Inferior parietal cortex (tissue), 1 donor: ENCODE measurements around the gene CASP2.

ENCODE experiments used
- DNase-seq: peaks from one replicate; pipeline ENCODE4 v3.0.0-alpha.2; 2016; ENCODE audit errors: extremely low spot score

Gene CASP2

DNA sequence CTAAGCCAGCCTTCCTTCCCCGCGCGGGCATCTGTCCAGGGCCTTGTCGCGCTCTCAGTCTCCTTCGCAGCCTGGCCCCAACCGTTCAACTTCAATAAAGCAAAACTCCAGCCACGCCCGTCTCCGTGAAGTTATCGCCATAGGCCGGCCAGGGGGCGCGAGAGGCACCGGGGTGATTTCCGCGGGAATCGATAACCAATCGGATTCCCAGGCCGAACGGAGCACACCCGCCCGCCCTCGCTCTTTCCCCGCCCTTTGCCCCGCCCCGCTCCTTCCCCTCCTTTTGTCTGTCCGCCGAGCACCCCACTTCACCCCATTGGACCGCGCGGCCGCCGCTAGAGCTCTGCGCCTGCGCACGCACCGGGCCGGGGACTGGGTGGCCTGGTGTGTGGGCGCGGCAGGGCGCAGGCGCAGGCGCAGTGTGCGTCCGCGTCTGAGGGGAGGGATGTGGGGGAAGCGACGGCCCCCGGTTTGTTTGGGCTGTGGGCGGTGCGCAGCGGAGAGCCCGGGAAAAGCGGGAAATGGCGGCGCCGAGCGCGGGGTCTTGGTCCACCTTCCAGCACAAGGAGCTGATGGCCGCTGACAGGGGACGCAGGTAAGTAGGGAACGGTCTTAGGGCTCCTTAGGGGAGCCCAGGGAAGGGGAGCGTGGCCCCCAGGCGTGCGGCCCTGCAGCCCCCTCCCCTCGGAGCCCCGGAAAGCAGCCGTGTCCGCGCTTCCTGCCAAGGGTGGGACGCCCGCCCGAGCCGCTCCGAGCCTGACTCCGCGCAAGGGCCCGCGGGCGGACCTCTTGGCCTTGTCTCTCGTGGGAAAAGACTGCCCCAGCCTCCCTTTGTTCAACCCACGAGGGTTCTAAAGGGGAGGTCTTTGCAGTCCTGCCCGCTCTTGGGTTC, at the start of gene CASP2:
CASP2 (plus strand) TSS at position 417 of the 892 bp plus-strand sequence; CDS start at position 522, 105 bp downstream.
- peak; percentile 95 for DNase-seq

DNA sequence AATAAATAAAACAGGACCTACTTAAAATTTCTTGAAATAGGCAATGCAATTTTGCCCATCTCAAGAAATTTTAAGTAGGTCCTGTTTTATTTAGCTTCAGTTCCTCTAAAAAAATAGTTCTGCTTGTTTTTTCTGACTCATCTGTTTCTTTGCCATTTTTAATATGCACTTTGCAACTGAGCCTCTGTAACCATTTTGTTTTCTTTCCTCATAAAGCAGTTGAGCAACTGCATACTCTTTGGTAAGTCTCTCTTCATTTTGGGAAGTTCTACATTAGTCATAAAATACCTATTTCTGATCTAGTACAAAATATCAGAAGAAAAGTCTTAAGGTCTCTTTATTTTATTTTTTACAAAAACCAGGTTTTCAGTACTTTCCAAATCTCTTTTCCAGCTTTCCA, 48.3 kb upstream of the CASP2 start:
- DNase-seq: no peak

DNA sequence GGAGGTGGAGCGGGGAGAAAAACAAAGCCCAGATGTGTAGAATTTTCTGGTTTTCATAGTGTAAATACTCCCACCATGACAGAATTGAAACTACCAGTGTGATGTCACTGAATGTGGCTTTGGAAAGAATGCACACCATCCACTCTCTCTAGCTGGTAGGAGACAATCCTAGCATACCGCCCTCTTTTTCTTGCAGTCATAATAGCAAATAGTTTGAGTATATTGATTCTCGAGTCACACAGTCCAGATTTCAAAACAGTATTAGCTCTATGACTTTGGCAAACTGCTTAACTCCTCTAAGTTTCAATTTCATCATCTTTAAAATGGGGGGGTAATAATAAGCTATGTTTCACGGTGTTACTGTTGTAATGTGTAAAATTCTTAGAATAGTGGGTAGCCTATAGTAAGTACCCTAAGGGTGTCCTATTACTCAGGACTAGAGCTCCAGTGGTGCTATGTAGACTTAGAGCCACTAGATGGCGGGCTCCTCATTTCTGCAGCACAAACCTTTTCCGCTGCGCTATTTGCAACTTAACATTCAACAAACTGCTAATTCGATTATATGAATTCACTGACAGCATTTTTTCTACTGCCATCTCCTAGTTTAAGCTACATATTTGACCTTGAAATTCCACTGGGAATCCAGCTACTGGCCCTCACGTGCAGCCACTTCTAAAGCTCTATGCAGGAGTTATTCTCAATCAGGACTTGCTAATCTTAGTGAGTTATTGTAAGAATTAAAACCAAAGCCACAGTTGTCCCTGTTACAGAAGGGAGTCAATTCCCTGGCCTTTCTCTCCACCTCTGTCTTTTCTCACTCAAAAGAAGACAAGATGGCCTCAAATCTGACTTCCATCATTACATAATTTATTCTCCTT, 47.6 kb upstream of the CASP2 start:
- DNase-seq: peak; percentile 92

DNA sequence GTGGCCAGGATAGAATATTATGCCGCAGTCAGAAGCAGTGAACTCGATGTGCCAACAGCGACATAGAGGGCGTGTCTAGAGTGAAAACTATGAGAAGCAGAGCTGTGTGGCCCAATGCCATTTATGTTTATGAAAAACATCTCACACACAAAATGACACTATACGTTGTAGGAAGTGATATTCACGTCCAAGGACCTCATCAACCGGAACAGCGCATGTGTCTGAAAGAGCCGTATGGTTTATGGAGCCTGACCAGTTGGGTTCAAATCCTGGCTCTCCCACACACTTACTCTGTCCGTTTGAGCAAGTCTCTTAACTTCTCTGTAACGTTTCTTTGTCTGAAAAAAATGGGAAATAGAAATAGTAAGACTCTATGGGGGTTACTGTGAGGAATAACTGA, 45.8 kb upstream of the CASP2 start:
- DNase-seq: no peak

DNA sequence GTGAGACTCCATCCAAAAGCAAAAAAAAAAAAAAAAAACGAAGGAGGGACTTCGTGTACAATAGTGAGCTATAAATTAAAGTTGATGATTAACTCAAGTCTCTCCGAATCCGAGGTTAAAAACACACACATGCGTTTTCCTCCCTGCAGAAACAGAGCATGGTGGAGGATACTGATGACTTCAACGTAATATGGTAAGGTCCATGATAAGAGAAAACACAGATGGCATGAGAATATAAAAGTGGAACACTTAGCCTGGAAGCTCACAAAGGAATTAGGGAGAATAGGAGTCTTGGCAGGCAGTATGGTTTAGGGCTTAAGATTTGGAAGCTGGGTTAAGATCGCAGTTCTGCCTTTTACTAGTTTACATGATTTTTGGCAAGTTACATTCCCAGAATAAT, 45.0 kb upstream of the CASP2 start:
- no peak for DNase-seq

DNA sequence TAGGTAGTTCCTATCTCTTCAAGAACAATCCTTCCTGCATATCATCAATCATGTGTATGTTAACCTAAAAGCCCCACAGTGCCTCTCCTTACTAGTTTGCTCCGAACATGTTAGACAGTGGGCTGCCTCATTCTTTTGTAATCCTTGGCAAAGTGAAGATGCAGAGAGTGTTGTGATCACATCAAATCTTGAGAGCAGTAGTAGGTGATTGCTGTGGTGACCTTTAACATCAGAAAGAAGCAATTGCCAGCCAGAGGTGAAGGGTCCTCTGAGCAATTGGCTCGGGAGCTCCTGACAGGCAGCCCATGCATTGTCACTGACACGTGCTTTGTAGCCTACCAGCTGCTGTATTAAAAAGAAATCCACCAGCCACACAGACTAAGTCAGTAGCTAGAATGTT, 44.5 kb upstream of the CASP2 start:
- DNase-seq: no peak

DNA sequence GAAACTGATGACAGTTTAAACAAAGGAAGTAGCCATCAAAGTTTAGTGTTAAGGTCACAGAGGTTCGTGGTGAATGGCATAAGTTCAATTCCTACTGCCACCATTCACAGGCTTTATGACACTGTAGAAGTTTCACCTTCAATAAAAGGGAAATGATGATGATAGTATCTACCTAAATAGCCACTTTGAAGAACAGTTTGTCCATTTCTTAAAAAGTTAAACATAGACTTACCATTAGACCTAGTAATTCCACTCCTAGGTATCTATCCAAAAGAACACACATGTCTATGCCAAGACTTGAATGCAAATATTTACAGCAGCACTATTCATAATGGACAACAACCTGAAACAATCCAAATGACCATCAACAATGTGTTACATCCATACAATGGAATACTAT, 43.8 kb upstream of the CASP2 start:
- DNase-seq: no peak

DNA sequence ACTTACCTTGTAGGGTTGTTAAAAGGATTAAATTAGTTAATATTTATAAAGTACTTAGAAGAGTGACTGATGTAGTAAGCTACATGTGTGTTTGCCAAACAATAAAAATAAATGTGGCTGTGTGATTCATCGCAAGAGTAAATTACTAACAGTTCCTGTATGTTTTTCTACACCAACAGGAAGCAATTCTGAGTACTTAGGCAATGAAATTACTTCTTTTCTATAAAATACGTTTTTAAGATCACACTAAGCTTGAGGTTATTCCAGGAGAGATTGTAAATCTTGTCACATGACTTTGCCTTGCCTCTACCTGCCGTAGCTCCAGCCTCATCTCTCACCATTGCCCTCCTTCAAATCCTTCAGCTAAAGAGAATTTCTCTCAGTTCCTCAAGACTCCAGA, 43.0 kb upstream of the CASP2 start:
- DNase-seq: no peak

DNA sequence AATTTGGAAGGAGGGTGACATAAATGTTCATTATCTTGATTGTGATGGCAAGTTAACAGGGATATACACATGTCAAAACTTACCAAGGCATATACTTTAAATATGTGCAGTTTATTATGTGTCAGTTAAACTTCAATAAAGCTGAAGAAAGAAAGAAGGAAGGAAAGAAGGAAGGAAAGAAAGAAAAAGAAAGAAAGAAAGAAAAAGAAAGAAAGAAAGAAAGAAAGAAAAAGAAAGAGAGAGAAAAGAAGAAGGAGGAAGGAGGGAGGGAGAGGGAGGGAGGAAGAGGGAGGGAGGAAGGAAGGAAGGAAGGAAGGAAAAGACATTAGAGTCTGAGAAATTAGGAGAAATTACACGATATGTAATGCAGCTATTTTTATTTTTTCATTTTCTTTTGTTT, 40.8 kb upstream of the CASP2 start:
- no peak for DNase-seq

DNA sequence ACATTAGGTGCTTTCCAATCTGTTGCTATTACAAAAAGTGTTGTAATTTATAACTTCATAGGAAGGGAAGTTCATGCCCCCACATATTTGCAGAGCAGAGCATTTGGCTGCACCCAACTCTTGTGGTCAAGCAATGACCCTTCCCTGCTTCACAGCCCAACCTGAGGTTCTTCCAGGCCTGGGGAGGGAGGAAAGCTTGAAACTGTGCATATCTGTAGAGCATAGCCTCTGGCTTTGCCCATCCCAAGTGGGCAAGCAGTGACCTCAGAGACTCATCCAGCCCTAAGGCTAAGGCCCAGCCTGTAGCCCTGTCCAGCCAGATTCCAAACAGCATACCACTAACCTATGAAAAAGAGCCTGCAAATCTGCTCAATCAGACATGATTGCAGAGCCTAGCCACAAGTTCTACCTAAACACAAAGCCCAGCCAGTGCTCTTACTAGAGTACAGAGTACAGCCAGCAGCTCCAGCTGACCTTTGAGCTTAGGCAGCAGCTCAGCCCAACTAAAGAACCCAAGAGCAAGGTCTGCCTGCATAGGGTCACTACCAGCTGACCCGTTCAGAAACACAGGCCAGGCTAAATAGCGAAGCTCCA, 39.3 kb upstream of the CASP2 start:
- DNase-seq: no peak

DNA sequence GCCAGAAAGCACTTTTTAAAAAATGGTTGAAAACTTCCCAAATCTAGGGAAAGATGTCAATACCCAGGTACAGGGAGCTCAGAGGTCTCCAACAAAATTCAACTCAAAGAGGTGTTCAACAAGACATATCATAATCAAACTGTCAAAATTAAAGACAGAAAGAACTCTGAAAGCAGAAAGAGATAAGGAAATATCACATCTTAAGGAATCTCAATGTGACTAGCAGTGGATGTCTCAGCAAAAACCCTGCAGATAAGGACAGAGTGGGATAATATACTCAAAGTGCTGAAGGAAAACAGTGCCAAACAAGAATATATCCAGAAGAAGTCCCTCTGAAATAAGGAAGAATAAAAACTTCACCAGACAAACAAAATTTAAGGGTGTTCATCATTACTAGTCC, 38.0 kb upstream of the CASP2 start:
- no peak for DNase-seq

DNA sequence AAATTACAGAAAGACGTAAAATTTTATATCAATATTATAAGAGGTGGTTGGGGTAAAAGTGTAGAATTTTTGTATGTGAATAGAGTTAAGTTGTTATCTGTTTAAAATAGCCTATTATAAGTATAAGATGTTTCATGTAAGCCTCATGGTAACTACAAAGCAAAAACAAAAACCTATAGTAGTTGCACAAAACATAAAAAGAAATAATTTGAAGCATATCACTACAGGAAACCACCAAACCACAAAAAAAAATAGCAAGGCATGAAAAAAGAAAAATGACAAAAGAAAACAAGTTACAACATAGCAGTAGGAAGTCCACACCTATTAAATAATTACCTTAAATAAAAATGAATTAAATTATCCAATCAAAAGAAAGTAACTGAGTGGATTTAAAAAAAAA, 37.3 kb upstream of the CASP2 start:
- no peak for DNase-seq

DNA sequence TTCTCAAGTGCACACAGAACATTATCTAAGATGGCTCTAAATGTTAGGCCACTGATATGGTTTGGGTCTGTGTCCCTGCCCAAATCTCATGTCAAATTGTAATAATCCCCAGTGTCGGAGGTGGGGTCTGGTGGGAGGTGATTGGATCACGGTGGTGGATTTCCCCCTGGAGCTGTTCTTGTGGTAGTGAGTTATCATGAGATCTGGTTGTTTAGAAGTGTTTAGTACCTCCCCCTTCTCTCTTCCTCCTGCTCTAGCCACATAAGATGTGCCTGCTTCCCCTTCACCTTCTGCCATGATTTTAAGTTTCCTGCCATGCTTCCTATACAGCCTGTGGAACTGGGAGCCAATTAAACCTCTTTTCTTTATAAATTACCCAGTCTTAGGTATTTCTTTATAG, 36.1 kb upstream of the CASP2 start:
- DNase-seq: no peak

DNA sequence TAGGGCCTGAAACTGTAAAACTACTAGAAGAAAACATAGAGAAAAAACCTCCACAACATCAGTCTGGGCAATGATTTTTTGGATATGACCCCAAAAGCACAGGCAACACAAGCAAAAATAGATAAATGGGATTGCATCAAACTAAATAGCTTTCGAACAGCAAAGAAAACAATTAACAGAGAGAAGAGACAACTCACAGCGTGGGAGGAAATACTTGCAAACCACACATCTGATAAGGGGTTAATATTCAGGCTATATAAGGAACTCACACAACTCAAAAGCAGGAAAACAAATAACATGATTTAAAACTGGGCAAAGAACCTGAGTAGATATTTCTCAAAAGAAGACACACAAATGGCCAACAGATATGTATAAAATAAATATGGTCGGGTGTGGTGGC, 32.6 kb upstream of the CASP2 start:
- DNase-seq: no peak

DNA sequence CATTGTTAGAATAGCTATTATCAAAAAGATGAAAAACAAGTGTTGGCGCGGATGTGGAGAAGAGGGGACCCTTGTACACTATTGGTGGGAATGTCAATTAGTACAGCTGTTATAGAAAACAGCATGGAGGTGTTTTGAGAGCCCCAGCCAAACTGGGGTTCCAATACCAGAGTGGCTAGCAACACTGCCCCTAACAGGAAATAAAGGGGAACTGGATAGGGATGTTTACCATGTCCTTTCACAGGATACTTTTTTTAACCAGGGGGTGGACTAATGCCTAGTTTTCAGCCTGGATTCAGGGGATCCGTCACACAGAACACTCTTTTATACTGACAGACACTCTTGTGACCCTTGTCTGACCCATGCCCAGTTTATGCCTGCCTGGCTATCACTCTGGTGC, 31.8 kb upstream of the CASP2 start:
- DNase-seq: no peak

DNA sequence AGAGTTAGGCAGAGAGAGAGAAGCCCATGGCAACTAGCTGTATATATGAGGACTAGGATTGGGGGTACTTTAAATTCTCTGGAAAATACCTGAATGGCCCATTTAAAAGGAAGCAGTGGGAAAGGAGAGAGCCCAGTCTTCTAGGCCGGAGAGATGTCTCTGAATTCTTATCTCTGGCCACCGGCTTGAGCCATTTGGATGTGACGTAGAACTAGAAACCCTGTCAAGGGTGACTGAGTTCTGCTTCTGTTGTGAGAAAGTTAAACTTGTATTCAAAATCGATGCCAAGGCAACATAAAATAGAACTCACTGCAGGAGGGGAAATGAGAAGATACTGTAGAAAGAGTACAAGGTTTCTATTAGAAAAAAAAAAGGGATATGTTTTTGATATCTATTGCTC, 31.2 kb upstream of the CASP2 start:
- no peak for DNase-seq

DNA sequence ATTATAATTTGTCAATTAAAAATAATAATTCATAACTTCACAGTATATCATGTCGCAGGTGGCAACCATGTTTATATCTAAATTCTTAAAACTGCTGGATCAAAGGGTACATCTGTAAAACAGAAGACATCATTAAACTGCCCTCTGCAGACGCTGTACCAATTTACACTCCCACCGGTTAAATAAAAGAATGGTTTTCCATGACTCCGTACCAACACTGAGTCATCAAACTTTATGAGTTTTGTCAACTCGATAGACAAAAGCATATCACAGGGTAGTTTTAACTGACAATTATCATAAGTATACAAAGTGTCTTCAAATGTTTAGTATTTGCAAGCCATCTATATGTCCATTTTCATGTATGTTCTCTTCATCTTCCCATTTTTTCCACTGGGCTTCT, 30.6 kb upstream of the CASP2 start:
- no peak for DNase-seq

DNA sequence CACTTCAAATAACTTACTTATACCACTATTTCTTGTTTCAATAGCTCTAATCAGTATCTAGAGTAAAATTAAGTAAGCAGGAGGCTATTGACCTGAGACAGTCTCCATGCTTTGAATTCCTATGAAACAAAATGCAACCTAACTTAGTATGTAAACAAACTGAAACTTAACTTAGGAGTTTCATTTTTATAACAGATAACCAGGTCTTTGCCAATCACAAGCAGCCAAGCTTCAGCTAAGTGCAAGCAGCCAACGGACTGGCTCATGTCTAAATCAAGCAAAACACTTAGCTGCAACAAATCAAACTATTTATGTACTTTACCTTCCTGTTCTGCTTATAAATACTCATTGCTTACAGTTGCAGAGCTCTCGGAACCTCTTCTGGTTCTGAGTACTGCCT, 29.3 kb upstream of the CASP2 start:
- DNase-seq: no peak

DNA sequence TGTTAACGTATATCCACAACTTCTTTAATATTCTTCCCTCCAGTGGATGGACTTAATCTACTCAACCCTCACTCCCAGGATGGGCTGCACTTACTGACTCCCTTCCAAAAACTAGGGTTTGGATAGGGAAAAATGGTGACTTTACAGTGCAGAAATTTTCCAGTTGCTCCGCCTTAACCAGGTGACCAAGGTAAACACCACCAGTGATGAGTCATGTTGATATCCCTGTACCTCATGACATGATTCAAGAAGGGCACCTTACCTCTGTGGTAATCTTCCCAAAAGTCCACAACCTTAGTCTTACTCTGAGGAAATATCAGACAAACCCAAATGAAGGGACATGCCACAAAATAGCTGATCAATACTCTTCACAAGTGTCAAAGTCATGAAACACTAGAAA, 28.4 kb upstream of the CASP2 start:
- DNase-seq: no peak

DNA sequence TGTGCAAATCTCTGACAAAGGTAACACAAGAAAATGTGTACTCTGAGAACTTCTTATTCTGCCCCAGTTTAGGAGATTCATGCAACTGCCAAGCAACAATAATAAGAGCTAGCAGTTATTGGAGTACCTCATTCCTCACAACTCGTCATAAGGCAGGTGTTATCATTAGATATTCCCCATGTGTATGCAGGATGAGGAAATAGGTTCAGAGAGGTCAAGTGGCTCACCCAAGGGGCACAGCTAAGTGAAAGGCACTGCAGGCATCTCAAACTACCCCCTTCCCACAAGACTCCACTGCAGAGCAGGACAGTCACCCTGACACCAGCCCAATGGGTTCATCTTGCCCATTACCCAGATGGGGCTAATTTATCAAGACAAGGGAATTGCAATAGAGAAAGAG, 26.2 kb upstream of the CASP2 start:
- DNase-seq: no peak

DNA sequence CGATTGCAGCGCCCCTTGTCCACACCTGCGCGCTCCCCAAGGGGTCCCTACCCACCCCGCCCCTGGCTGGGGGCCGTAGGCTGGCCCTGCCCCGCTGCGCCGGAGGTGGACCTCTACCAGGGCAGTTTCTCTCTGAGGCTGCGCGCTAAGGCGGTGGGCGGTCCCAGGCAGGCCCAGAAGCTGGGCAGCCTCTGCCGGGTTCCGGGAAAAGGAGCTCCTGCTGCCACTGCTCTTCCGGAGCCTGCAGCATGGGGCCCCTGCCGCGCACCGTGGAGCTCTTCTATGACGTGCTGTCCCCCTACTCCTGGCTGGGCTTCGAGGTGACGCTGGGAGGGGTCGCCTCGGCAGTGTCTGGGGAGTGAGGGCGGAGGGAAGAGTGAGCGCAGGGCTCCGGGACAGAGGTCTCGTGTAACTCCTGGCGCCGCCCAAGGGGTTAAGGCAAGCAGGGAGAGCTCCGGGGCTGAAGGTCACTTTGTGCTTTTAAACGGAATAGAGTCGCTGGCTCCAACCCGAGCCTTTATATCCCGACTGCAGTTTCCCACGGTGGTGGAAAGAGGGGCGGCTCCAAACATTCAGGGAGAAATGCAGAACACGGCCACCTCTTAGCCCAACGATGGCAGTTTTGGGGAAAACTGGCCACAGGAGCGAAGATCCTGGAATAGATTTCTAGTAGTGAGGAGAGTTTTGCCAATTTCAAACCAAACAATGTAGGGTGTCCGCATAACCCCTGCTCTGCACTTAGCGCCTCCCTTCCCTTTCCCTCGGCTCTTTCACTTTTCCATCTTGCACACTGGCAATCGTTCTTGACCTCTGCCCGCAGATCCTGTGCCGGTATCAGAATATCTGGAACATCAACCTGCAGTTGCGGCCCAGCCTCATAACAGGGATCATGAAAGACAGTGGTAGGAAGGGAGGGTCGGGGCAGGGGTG, 24.6 kb upstream of the CASP2 start, which contains the start of gene GSTK1:
GSTK1 (plus strand) TSS at position 176 of the 930 bp plus-strand sequence; CDS start at position 249, 73 bp downstream.
- peak; percentile 83 for DNase-seq
